Measurements from ENCODE around the gene ZNF837.
"Not testable (repeated sequence)": the region's sequence is repeated elsewhere in the genome, so short reads cannot be mapped to it uniquely, and the experiment has no call there.

ZNF837 gene

GRCh38 chr19:58396691-58397532, 16.1 kb upstream of the ZNF837 start:
- DNase-seq: no peak

GRCh38 chr19:58395979-58396627, 15.3 kb upstream of the ZNF837 start:
- no peak for DNase-seq

DNA sequence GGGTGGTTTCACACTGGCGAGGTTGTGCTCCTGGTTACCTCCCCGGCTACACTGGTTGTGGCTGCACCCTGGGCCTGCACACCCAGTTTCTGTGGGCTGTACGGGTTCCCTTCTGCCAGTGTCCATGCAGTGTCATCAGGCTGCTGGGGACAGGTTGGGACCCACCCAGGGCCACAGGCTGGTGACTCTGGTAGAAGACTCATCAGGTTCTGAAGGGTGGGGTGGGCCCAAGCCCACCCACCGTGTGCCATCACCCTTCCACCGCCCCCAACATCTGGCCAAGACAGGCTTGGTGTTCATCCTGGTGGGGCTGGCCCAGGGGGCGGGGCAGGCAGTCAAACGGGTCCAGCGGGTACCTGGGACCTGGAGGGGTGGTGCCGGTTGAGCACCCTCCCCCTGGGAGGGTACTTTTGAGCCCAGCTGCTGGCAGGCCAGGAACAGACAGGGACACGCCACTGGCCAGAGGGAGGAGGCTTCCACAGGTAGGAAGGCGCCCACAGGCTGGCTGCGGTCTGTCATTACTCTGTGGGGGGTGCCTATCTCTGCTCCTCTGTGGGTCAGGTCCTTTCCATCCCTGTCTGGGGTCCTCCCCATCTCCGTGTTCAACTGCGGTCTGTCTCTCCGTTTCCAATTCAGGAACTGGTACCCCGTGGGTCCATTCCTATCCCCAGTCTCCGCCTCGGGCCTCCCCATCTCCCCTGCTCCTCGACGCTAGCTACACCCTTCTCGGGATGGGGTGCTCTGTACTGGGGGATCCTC, 14.6 kb upstream of the ZNF837 start, which contains the start of gene RNF225:
Gene RNF225 (plus strand): TSS at position 437 of the 759 bp plus-strand sequence. CDS start 434 bp downstream, outside the sequence.
- no peak for DNase-seq

DNA sequence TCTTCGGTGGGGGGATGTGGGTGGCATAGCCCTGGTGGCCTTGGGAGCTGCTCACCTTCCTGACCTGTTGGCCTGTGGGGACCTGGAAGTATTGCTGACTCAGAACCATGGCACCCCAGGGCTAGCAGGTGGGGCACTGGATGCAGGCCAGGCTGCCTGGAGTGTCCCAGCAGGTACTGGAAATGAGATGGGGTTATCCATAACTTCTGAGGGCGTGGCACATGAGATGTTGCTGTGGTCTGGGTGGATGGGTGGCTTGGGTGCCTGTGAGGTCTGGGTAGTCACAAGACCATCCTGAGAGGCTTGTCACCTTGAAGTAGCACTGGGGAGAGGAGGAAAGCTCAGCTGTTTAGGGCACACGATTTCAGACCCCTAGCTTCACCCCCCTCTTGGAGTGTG, 14.0 kb upstream of the ZNF837 start:
- no peak for DNase-seq

DNA sequence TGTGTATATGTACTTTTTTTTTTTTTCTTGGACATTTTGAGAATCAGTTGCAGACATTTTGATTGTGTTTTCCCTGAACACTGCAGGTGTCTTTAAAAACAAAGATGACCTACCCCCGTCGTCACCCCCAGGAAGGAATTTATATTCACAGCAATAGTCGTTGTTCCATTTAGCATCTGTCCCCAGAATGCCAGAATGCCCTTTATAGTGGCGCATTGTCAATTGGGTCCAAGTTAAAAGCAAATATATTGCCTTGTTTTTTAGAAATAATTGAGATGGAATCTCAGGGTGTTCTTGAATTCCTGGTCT, 12.8 kb upstream of the ZNF837 start:
- DNase-seq: no peak

DNA sequence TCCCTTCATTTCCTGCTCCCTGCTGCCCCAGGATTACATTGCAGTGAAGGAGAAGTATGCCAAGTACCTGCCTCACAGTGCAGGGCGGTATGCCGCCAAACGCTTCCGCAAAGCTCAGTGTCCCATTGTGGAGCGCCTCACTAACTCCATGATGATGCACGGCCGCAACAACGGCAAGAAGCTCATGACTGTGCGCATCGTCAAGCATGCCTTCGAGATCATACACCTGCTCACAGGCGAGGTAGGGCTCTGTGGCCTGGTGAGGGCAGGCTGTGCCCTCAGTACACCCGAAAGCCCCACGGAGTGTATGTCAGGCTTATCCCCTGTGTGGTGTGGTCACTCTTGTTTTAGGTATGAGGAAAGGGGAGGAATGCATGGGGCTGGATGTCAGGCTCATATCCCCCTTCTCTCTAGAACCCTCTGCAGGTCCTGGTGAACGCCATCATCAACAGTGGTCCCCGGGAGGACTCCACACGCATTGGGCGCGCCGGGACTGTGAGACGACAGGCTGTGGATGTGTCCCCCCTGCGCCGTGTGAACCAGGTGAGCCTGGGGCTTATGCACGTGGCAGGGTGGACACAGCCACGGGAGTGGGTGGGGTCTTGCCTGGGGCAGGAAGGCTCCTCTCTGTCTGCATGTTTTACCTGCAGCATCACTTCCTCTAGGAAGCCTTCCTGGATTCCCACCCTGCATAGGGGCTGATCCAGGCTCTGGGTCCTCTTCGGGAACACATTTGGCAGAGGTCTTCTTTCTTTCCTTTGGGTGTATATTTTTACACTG, 12.3 kb upstream of the ZNF837 start:
- DNase-seq: no peak

GRCh38 chr19:58388175-58388526, 7.3 kb upstream of the ZNF837 start:
- no peak for DNase-seq

DNA sequence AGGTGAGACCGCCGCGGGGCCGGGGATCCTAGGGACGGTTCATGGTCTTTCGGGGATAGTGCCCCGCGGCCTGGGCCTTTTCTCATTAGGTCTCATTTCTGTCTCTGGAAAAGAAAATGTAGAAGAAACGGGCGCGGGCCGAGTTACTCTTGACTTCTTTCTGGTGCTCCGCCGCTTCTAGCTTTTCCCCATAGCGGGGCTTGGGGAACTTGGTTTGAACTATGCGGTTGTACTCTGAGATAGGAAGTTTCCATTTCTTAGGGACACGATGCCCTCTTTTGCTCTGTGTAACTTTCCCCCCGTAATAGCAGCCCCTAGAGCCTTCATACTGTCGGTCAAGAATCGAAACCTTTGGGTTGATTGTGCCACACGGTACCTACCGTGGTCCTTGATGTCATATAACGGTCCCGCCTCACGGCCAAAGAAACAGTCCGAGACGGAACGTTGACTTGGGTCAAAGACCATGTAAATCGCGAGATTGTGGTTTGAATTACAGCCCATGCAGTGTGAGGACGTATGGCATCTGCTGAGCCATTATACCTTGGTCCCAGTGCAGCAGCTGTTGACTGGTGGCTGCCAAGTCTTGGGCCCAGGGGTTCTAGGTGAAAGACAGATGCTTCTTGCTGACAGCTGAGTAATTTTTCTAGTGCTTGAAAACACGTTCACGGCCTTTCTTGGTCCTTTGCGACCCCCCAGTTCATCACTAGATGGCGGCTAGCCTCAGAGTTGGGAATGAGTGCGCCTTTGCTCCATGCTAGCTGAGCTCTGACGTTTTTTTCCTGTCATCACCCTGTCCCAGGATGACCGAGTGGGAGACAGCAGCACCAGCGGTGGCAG, 6.7 kb upstream of the ZNF837 start:
- DNase-seq: no peak

GRCh38 chr19:58386576-58387337, 5.9 kb upstream of the ZNF837 start, which contains the start of gene RPS5:
TSS of gene RPS5 (plus strand) at chr19:58387269. CDS start at chr19:58388138, 869 bp downstream.
- DNase-seq: peak; percentile 69 to 99 (median 95)

- DNase-seq: peak in 2 of 58 donors; percentile 40 to 42
Measured at GRCh38 chr19:58385891-58386575, 5.2 kb upstream of the ZNF837 start.

DNA sequence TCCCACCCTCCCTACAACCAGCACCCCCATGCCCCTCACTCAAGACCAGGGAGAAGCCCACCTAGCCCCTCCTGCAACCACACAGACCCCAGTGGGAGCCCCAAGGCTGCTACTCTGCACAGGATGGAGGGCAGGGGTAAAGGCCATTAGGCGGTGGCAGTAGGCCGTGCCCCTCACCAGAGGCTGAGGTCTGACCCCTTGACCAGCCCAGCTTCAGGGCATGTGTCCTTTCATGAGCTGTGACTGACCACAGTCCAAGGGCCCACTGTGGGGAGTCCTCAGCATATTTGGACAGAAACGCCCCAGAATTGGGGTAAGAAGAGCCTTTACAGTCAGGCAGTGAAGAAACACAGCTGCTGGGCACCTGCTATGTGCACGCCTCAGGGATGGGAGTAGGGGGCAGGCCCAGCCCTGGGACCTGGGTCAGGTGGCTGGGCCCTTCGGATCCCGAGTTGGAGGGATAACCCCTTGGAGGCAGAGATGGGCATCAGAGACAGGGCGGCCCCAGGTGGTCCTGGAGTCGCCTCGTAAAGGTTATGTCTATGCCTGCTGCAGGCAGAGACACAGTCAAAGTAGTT, 4.6 kb upstream of the ZNF837 start:
- no peak for DNase-seq

DNA sequence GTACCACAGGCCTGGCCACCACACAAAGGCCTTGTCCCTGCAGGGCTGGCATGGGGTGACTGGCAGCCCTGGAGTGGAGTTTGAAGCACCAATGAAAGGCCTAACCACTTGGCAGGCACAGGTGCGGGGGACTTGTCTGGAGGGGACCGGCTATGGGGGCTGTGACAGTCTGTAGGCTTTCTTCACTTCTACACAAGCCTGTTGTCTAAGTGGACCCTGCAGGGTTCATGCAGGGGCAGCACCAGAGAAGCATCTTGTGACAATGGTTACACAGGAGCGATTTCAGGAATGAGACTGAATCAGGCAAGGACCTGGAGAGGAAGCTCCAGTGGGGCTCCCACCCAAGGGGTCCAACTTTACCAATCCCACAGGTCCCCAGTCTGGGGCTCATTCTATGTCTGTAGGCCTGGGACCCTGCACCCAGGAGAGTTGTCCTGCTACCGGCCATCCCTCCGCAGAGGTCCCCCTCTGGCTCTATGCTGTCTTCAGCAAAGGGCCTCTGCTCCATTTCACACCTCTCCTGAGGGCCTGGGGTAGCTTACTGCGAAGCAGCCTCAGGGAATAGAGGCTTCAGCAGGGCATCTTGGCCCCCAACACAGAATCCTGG, 2.3 kb upstream of the ZNF837 start:
- DNase-seq: no peak

DNA sequence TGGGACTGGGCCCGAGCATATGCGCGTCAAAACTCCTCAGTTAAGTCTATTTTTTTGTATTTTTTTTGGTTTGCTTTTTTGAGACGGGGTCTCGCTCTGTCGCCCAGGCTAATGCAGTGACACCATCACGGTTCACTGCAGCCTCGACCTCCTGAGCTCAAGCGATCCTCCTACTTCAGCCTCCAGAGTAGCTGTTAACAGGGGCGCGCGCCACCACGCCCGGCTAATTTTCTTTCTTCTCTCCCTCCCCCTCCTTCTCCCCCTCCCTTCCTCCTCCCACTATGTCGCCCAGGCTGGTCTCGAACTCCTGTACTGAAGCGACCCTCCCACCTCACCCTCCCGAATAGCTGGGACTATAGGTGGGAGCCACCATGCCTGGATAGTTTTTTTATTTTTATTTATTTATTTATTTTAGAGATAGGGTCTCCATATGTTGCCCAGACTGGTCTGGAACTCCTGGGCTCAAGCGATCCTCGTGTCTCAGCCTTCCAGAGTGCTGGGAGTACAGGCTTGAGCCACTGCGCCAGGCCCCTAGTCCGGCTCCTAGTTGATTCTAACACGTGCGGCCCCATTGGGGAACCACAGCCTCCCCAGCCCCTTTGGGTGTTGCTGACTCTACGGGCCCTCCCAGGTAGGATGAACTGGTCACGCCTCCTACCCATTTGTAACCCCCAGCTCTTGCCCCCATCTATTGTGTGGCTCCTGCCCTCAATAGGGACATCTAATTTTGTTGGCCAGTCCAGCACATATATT, 806 bp upstream of the ZNF837 start:
- no peak for DNase-seq

DNA sequence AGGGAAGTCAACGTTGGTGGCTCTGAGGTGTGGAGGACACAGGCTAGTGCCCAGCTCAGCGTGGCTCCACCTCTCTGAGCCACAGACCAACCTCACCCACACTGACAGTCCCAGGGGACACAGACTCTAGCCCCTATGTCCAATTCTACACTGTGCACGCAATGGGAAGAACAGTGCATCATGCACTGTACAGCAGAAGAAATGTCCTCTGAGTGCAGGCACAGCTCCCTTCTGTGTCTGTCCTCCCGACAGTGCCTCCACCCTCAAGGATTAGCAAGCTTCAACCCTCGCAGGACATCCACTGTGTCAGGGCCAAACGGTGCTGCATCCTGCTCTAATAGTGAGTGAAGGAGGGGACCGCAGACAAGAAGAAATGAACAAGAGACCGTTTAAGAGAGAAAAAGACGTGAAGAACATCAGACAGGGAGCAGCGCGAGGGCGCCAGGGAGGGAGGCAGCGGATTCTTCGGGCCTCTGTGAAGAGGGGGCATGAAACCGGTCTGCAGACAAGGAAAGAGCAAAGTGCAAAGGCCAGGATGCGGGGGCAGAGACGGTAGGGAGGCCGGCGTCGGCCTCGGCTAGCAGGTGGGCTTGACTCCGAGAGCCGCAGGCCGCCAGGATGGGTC, 681 bp downstream of the ZNF837 start:
- peak in 2 of 58 donors; percentile 39 to 70 for DNase-seq

DNA sequence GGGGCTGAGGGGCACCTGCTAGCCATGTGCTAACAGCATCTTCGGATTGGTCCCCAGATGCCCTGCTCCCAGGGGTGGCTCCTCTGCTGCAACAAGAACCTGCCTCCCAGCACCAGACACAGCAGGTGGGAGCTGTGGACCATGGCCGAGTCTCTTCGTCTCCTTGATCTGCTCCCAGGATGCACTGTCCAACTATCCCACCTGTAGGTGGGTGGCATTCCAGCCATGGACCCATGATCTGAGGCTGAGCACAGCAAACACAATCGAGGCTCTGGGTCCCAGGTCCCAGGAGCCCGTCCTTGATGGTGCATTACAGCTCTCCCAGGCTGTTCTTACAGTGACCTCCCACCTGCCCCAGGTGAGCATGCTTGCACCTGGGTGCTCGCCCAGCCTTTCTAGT, 1.6 kb downstream of the ZNF837 start:
- DNase-seq: no peak

DNA sequence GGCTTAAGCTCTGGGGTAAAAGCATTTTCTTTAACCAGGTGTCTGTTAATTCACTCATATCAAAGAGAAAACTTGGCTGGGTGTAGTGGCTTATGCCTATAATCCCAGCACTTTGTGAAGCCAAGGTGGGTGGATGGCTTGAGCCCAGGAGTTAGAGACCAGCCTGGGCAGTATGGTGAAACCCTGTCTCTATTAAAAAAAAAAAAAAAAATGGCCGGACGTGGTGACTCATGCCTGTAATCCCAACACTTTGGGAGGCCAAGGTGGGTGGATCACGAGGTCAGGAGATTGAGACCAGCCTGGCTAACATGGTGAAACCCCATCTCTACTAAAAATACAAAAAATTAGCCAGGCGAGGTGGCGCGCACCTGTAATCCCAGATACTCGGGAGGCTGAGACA, 4.1 kb downstream of the ZNF837 start:
- not testable (repeated sequence) for DNase-seq

DNA sequence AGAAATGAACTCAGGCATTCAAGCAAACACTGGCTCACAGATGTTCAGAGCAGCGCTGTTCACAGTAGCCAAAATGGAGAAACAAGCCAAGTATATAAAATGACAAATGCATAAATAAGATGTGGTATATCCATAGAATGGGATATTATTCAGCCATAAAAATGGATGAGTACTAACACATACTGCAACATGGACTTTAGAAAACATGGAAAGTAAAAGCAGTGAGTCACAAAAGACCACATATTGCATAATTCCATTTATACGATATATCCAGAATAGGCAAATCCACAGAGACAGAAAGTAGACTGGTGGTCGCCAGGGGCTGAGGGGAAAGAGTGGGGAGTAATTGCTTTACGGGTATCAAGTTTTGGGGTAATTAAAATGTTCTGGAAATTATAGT, 6.6 kb downstream of the ZNF837 start:
- DNase-seq: no peak
